Activated T-cell treated with anti-CD3 and anti-CD28 coated beads, Interleukin-2, amount 50 U/mL, for 24 hours (primary cell): ENCODE measurements around the gene IGSF21.

ENCODE experiments used
- DNase-seq: peaks from one replicate; pipeline ENCODE4 v3.0.0-alpha.2; 2020
- H3K27ac Mint-ChIP-seq: 2 replicates; pipeline ENCODE4 v1.8.0; 2020; ENCODE audit warnings: mild to moderate bottlenecking, mixed read lengths
- H3K27me3 Mint-ChIP-seq: 2 replicates; pipeline ENCODE4 v1.8.0; 2020; ENCODE audit warnings: mixed read lengths
- H3K36me3 Mint-ChIP-seq: 2 replicates; pipeline ENCODE4 v1.8.0; 2020; ENCODE audit warnings: low read depth, mixed read lengths
- H3K4me1 Mint-ChIP-seq: 2 replicates; pipeline ENCODE4 v1.8.0; 2020; ENCODE audit warnings: low read depth, mixed read lengths
- H3K4me3 Mint-ChIP-seq: 2 replicates; pipeline ENCODE4 v1.8.0; 2020; ENCODE audit warnings: mild to moderate bottlenecking, moderate library complexity, mixed read lengths
- H3K9me3 Mint-ChIP-seq: 2 replicates; pipeline ENCODE4 v1.8.0; 2020; ENCODE audit warnings: mixed read lengths

IGSF21 gene

DNA sequence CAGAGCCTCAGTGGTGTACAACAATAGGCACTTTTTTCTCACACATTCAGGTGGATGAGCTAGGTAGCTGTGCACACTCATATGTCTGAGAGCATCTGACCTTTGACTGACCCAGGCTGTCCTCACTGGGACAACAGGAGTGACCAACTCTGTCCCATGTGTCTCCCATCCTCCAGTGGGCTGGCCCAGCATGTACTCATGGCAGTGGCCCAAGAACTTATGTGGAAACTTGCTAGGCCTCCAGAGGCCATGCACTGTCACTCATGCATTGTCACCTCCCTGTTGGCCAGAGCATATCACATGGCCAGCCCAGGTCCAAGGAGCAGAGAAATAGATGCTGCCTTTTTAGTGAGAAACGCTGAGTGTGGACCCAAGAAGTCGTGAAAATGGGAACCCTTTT lies 158.8 kb downstream of the IGSF21 start:
- Mint-ChIP-seq H3K4me1 (no peaks in the 10 kb centered on the region), H3K27ac (no peak overlapping the region), H3K9me3 (no peaks in the 10 kb centered on the region), H3K27me3 (peaks cover 15% of the 10 kb centered on the region), H3K4me3 (no peak overlapping the region), H3K36me3 (no peaks in the 10 kb centered on the region)
- DNase-seq = no peak

DNA sequence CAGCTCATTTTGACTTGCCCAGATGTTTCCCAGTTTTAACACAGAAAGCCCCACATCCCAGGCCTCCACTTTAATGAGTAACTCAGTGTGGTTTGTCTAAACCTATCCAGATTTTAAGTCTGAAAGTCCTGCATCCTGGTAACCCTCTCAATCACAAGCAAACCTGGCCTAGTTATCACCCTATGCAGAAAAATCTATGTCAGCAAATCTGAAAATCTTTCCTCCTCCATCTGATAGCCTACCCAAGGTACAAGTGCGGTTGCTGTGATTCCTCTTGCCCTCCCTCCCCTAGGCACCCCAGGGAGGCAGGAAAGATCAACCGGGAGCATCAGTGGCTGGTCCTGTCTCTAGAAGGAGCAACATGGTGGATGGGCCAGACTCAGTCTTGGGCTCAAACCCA lies 163.7 kb downstream of the IGSF21 start:
- no peaks in the 10 kb centered on the region for H3K36me3 Mint-ChIP-seq

DNA sequence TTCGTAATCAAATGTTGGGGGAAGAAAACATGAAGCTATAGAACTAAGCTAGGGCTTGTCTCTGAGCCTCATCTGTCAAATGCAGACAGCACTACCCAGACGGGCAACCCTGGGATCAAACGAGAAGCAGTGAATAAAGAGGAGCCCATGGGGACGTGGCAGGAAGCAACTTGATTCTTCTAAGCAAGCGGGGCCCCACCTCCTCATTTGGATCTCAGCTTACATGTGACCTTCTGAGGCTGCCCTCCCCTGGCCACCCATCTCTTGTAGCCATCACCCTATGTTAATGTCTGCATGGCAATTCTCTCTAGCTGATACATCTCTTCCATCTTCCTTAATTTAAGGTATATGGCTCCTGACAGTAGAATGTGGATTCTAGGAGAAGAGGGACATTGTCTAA lies 171.3 kb downstream of the IGSF21 start:
- Mint-ChIP-seq H3K4me3 (no peak overlapping the region), H3K27me3 (peaks cover 23% of the 10 kb centered on the region), H3K27ac (no peak overlapping the region), H3K4me1 (no peaks in the 10 kb centered on the region), H3K36me3 (no peaks in the 10 kb centered on the region), H3K9me3 (no peaks in the 10 kb centered on the region)
- no peak for DNase-seq

More for the DNA sequence above, 163.7 kb downstream of the IGSF21 start:
- no peak for DNase-seq
- H3K27ac Mint-ChIP-seq = no peak overlapping the region
- peaks cover 8% of the 10 kb centered on the region for H3K27me3 Mint-ChIP-seq
- no peaks in the 10 kb centered on the region for H3K4me1 Mint-ChIP-seq
- no peak overlapping the region for H3K4me3 Mint-ChIP-seq
- H3K9me3 Mint-ChIP-seq = no peaks in the 10 kb centered on the region

DNA sequence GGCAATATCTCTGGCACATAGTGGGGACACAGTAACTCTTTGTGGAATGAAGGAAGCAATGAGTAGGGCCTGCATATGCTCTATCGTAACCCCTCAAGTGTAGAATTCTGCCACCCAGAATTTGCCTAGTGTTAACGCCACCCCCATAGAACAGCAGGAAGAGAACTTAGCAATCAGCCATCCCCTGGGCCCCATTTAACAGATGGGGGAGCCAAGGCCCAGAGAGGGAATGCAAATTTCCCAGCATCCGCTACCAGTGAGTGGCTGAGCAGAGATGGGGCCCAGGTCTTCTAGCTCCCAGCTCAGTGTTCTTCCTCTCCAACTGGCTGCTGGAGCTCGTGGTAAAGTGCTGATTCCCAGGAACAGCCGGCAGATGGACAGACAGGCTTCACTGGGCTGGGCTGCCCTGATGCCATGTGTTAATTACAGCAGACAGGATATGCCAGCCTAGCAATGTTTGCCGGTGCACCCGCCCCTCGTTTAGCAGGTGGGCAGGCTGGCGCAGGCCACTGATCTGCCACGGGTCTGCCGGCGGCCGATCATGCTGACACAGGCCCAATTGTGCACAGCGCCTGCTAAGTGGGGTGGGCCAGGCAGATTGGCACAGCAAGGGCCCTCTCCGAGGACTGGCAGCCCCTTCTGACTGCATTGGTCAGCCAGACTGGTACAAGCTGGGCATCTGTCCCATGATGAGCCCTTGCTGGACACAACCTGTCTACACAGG lies 171.9 kb downstream of the IGSF21 start:
- Mint-ChIP-seq H3K27me3 (peaks cover 28% of the 10 kb centered on the region), H3K4me3 (no peak overlapping the region), H3K9me3 (no peaks in the 10 kb centered on the region), H3K4me1 (no peaks in the 10 kb centered on the region), H3K27ac (no peak overlapping the region), H3K36me3 (no peaks in the 10 kb centered on the region)
- DNase-seq = no peak

DNA sequence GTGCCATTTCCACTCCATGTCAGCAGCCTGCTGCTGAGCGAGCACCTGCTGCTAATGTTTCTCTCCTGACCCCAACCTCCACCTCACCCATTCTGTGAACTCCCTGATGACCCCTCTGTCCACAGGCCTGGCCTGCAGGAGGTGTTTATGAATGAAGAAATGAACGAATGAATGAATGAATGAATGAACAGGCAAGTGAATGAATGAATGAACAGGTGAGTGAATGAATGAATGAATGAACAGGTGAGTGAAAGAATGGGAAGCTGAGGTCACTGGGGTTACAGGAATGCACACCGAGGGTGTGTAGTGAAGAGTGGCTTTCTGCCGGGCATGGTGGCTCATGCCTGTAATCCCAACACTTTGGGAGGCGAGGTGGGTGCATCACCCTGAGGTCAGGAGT lies 173.4 kb downstream of the IGSF21 start:
- DNase-seq = no peak
- H3K4me1 Mint-ChIP-seq = no peaks in the 10 kb centered on the region
- H3K27ac Mint-ChIP-seq = no peak overlapping the region
- H3K36me3 Mint-ChIP-seq = no peaks in the 10 kb centered on the region
- H3K4me3 Mint-ChIP-seq = no peak overlapping the region
- no peaks in the 10 kb centered on the region for H3K9me3 Mint-ChIP-seq
- H3K27me3 Mint-ChIP-seq = peaks cover 34% of the 10 kb centered on the region

DNA sequence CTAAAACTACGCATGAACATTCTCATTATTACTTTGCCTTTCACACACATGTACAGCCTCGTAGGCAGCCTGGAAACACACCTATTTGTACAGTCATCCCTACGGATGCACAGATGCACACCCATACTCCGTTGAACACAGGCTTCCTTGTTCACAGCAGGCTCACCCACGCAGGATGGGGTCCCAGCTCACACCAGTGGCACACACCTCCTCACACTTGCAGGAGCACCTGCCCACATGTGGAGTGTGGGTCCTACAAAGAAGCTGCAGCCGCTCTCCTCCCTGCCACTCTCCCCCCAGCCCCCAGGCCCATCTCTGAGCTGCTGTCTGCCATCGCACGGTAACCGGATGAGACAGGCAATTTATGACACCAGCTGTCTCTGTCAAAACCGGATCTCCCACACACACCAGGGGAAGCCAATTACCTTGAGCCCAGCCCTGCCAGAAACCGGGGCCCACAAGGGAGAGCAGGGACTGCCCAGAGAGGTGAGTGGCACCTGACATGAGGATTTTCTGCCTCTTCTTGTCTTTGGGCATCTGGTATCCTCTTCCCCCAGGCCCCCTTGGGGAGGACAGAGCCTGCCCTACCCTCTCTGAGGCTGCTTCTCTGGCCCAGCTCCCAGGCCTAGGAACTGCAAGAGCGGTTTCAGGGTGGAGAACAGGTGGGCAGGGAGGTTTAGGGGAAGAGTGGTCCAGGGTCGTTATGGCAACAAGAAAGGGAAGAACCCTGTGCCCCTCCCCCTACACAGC lies 175.4 kb downstream of the IGSF21 start:
- Mint-ChIP-seq H3K27me3 (peaks cover 29% of the 10 kb centered on the region), H3K4me1 (no peaks in the 10 kb centered on the region), H3K9me3 (no peaks in the 10 kb centered on the region), H3K27ac (no peak overlapping the region), H3K4me3 (no peak overlapping the region), H3K36me3 (no peaks in the 10 kb centered on the region)
- DNase-seq = no peak

DNA sequence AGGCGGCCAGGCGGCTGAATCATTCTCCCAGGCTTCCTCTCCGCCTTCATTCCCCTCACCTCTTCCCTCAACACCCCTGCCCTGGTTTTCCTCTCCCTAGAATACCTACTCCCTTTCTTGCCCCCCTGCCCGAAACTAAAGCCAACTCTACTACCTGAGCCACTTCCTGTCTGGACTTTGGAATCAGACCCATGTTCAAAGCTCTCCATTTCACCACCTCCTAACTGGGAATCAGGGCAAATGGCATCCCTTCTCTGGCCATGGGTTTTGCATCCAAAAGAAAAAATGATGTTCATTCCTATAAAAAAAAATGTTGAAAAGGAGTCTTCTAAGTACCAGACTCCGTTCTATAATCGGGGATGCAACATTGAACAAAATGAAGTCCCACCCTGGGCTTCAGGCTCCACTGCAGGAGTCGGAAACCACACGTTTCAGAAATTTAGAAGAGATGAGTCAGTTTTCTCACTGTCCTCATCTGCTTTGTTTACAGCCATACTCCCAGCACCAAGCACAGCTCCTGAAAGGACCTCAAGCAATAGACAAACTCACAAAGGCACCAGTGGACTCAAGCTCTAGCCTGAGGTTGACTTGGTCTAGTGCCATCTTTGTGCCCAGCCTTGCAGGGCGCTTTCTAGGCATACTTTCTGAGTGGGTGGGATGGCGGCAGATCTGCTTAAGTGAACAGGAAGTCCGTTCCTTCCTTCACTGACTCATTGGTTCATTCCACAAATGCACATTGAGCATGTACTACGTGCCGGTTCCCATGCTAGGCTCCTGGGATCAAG lies 176.2 kb downstream of the IGSF21 start:
- no peak overlapping the region for H3K4me3 Mint-ChIP-seq
- no peaks in the 10 kb centered on the region for H3K9me3 Mint-ChIP-seq
- H3K36me3 Mint-ChIP-seq = no peaks in the 10 kb centered on the region
- DNase-seq = no peak
- no peak overlapping the region for H3K27ac Mint-ChIP-seq
- H3K4me1 Mint-ChIP-seq = no peaks in the 10 kb centered on the region
- H3K27me3 Mint-ChIP-seq = peaks cover 29% of the 10 kb centered on the region

DNA sequence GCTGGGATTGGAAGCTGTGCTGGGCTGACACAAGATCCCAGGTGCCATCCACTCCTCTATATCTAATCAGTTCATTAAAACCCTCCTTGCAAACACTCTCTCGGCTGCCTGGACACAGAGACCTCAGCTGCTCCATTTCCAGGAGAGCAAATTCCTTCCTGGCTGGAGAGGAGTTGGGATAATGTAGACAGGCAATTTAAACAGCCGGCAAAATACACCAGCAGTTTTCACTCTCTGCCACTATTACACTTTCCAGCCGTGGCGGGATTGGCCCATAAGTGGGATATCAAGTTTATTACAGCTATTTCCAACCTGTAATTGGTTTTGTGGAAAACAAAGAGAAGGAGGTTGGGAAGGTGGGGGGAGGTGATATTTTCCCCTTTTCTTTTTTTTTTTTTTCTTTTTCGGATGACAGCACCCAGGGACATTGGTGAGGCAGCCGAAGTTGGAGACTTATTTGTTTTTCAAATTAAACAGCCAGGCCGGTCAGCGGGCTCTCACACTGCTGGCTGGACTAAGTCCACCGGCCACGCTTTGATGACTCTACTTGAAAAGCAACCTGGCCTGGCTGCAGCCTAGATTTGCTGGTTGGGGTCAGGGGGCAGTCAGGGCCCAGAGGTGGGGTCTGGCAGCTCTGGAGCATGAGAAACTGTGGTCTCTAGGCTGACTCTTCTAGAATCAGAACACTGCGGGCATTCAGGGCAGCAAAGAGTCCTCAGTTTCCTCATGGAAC lies 177.4 kb downstream of the IGSF21 start:
- no peak for DNase-seq
- no peaks in the 10 kb centered on the region for H3K4me1 Mint-ChIP-seq
- no peaks in the 10 kb centered on the region for H3K36me3 Mint-ChIP-seq
- H3K27ac Mint-ChIP-seq = no peak overlapping the region
- H3K4me3 Mint-ChIP-seq = no peak overlapping the region
- peaks cover 24% of the 10 kb centered on the region for H3K27me3 Mint-ChIP-seq
- no peaks in the 10 kb centered on the region for H3K9me3 Mint-ChIP-seq

DNA sequence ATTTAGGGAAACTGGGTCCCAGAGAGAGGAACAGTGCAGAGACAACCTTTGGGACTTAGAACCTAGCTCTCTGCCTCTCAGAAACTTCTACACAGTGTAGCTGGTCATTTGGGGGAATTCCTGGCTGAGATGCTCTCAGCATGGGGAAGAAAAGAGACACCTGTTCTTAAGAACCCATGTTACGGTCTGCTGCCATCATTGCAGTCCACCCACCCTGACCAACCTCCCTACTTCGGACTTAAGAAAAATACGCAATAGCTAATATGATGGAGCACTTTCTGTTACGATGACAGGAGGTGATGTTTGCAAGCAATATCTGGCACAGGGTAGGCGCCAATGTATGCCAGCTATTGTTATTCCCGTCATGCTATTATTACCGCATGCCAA lies 177.9 kb downstream of the IGSF21 start:
- Mint-ChIP-seq H3K27ac (no peak overlapping the region), H3K36me3 (no peaks in the 10 kb centered on the region), H3K4me3 (no peak overlapping the region), H3K9me3 (no peaks in the 10 kb centered on the region), H3K27me3 (peaks cover 25% of the 10 kb centered on the region), H3K4me1 (no peaks in the 10 kb centered on the region)
- DNase-seq = no peak

DNA sequence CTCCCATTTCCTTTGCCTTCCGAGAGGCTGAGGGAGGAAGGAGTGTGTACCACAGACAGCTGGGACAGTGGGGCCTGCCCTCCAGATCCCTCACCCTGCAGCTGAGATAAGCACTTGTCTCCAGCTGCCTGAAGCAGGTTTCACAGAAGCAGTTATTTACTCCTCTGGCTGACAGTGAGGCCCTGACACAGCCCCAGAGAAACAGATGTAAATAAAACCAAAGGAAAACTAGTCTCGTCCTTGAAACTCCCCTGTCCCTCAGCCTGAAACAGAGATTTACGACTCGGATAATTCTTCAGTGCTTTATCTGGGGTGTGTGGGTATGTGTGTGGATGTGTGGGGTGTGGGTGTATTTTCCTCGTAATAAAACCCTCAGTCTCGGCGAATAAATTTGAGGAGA lies 181.1 kb downstream of the IGSF21 start:
- Mint-ChIP-seq H3K27ac (no peak overlapping the region), H3K27me3 (peaks cover 38% of the 10 kb centered on the region), H3K4me1 (no peaks in the 10 kb centered on the region), H3K36me3 (no peaks in the 10 kb centered on the region), H3K4me3 (no peak overlapping the region), H3K9me3 (no peaks in the 10 kb centered on the region)
- DNase-seq = no peak

DNA sequence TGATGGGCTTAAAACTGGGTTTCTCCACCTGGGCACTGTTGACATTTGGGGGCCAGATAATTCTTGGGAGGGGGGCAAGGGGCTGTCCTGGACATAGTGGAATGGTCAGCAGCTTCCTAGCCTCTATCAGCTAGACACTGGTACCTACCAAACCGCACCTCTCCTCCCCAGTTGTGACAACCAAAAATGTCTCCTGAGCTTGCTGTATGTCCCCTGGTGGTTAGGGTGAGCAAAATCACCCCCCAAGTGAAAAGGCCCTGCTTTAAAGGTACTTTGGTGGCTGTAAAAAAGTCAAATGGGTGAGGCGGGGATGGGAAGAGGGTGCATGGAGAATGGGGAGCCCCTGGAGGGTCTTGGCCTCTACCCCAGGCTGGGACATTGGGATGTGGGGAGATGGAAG lies 182.0 kb downstream of the IGSF21 start:
- no peak overlapping the region for H3K4me3 Mint-ChIP-seq
- no peaks in the 10 kb centered on the region for H3K36me3 Mint-ChIP-seq
- no peaks in the 10 kb centered on the region for H3K4me1 Mint-ChIP-seq
- no peak for DNase-seq
- peaks cover 37% of the 10 kb centered on the region for H3K27me3 Mint-ChIP-seq
- no peak overlapping the region for H3K27ac Mint-ChIP-seq
- no peaks in the 10 kb centered on the region for H3K9me3 Mint-ChIP-seq

DNA sequence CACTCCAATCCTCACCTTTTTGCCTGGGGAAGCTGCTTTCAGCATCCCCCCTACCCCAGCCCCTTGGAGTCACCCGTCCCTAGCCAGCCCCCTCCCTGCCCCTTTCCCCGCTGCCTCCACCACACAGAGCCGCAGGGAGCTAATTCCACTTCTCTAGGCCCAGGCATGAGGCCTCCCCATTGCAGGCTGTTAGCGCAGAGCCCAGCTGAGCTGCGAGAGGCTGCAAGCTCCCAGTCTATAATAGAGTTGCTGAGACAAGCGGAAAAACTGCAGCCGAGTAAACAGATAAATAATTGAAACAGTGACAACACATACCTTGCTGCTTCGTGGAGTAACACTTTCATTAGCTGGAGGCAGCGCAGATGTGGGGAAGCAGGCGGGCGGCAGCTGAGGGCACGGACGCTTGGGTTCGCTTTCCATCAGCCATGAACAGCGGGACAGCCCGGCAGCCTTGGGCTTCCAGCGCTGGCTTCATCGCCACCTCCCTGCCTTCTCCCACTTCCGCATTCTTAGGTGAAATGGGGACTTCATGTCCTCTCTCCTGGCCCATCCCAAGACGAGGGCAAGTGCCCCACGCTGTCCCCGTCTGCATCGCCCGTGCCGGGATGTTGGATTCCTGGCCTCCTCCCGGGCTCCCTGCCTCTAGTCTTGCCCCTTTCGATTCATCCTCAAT lies 183.3 kb downstream of the IGSF21 start:
- Mint-ChIP-seq H3K27me3 (peaks cover 42% of the 10 kb centered on the region), H3K4me3 (no peak overlapping the region), H3K27ac (no peak overlapping the region), H3K36me3 (no peaks in the 10 kb centered on the region), H3K4me1 (no peaks in the 10 kb centered on the region), H3K9me3 (no peaks in the 10 kb centered on the region)
- no peak for DNase-seq

DNA sequence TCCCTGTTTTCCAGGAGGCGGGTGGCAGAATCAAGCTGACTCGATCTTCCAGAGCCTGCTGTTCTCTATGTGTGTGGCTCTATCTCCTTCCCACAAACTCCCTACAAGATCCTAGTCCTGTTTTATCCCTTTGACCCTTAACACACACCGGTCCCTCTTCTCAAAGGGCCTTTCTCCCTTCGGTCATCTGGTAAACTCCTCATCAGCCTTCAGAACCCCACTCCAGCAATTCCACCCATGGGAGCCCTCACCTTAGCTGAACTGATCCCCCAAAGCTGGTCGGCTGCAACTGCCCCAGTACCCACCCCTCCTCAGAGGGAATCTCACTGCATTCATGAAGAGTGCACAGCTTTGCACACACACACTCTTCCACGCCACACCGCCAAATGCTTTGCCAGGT lies 184.9 kb downstream of the IGSF21 start:
- no peak overlapping the region for H3K4me3 Mint-ChIP-seq
- H3K27ac Mint-ChIP-seq = no peak overlapping the region
- H3K27me3 Mint-ChIP-seq = peaks cover 50% of the 10 kb centered on the region
- no peaks in the 10 kb centered on the region for H3K4me1 Mint-ChIP-seq
- no peak for DNase-seq
- H3K36me3 Mint-ChIP-seq = no peaks in the 10 kb centered on the region
- H3K9me3 Mint-ChIP-seq = no peaks in the 10 kb centered on the region

DNA sequence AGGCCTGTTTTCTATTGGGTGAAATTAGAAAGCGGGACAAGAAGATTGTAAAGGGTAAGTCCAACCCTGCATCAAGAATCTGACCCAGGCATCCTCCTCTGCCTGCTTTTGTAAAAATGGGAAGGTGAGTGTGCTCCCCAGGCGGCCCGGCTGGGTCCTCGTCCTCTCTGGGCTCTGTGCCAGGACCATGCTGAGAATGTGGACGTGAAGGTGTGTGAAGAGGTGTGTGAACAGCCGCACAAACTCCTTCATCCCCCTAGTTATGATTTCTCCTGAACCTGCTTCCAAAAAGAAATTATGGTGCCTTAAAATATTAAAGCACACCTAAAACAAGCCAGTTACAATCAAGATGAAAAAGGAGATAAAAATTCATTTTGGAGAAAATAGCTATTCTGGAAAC lies 185.7 kb downstream of the IGSF21 start:
- H3K4me3 Mint-ChIP-seq = no peak overlapping the region
- H3K27me3 Mint-ChIP-seq = peaks cover 56% of the 10 kb centered on the region
- no peak for DNase-seq
- H3K9me3 Mint-ChIP-seq = no peaks in the 10 kb centered on the region
- H3K27ac Mint-ChIP-seq = no peak overlapping the region
- no peaks in the 10 kb centered on the region for H3K36me3 Mint-ChIP-seq
- H3K4me1 Mint-ChIP-seq = no peaks in the 10 kb centered on the region
